HepG2 (cell line): ENCODE measurements around the gene RUVBL1. TPM values are rescaled to one million over a fixed set of nuclear protein-coding genes. Genes with fewer than 3 reads are reported as not detected.

Experiments
- BHLHE40 ChIP-seq: IDR thresholded peaks from 2 replicates; pipeline ENCODE4 v1.6.1; 2011; ENCODE audit warnings: low read length, improper control_type of control experiment
- ISX ChIP-seq: sonication (generic); formaldehyde crosslinking; conservative IDR thresholded peaks from 2 replicates; pipeline ENCODE4 v1.5.0; 2020; ENCODE audit warnings: missing genetic modification reagents
- JUNB ChIP-seq: sonication (generic); formaldehyde crosslinking; IDR thresholded peaks from 2 replicates; pipeline ENCODE4 v1.8.0; 2022; ENCODE audit warnings: missing genetic modification reagents, mild to moderate bottlenecking, borderline replicate concordance
- SOX5 ChIP-seq: IDR thresholded peaks from 2 replicates; pipeline ENCODE4 v1.6.1; 2016; ENCODE audit warnings: borderline replicate concordance
- THAP11 ChIP-seq: IDR thresholded peaks from 2 replicates; pipeline ENCODE4 v1.6.1; 2016; ENCODE audit warnings: missing biosample characterization, missing genetic modification reagents
- XBP1 ChIP-seq: sonication (generic); formaldehyde crosslinking; IDR thresholded peaks from 2 replicates; pipeline ENCODE4 v1.5.0; 2020; ENCODE audit warnings: missing genetic modification reagents
- ZFX ChIP-seq: sonication (generic); formaldehyde crosslinking; IDR thresholded peaks from 2 replicates; pipeline ENCODE4 v1.4.0; 2020; ENCODE audit warnings: mild to moderate bottlenecking, low read depth, missing genetic modification reagents, moderate library complexity
- ZNF20 ChIP-seq: sonication (generic); formaldehyde crosslinking; IDR thresholded peaks from 2 replicates; pipeline ENCODE4 v1.4.0; 2020; ENCODE audit warnings: mild to moderate bottlenecking, moderate library complexity, missing genetic modification reagents
- ZNF335 ChIP-seq: sonication (generic); formaldehyde crosslinking; IDR thresholded peaks from 2 replicates; pipeline ENCODE4 v1.4.0; 2020; ENCODE audit warnings: missing genetic modification reagents
- ZNF33A ChIP-seq: sonication (generic); formaldehyde crosslinking; IDR thresholded peaks from 2 replicates; pipeline ENCODE4 v1.5.1; 2020; ENCODE audit warnings: missing genetic modification reagents, mild to moderate bottlenecking, moderate library complexity, borderline replicate concordance
- ZNF468 ChIP-seq: sonication (generic); formaldehyde crosslinking; IDR thresholded peaks from 2 replicates; pipeline ENCODE4 v1.8.0; 2022; ENCODE audit warnings: mild to moderate bottlenecking, moderate library complexity, missing genetic modification reagents
- ZNF605 ChIP-seq: sonication (generic); formaldehyde crosslinking; IDR thresholded peaks from 2 replicates; pipeline ENCODE4 v1.8.0; 2022; ENCODE audit warnings: mild to moderate bottlenecking, missing genetic modification reagents
- ZNF720 ChIP-seq: sonication (generic); formaldehyde crosslinking; IDR thresholded peaks from 2 replicates; pipeline ENCODE4 v1.4.0; 2020; ENCODE audit warnings: missing genetic modification reagents
- polyA plus RNA-seq, 8 experiments: library from polyadenylated mRNA; depleted of rRNA in 3 of 8; stranded (reverse) in 7 of 8; unstranded in 1 of 8; fragments of >200 nt; fragmentation: Illumina TruSeq in 4 of 8; extraction: Trizol in 4 of 8; gene quantifications; 2 replicates each; pipeline versions ENCODE4 v1.2.1 to v1.2.3, GENCODE V29; 2011 to 2016; ENCODE audit warnings: low read depth in 4 of 8, missing spikeins in 1 of 8, mixed read lengths in 1 of 8; ENCODE audit not compliant: insufficient read depth in 1 of 8
- total RNA-seq, 5 experiments: library from RNA; depleted of rRNA; stranded (reverse); fragments of >200 nt; fragmentation: Illumina TruSeq; extraction: Trizol; gene quantifications; 2 replicates each; pipeline ENCODE4 v1.2.3, GENCODE V29; 2016; ENCODE audit warnings: low read depth in 1 of 5
- TF ChIP-seq, protein P1 (sequence below): sonication (generic); formaldehyde crosslinking; IDR thresholded peaks from 2 replicates; pipeline ENCODE4 v1.4.0; 2020; ENCODE audit warnings: missing genetic modification reagents, borderline replicate concordance
- TF ChIP-seq, protein P2 (sequence below), 2 experiments: fragments of 450-650 bp in 1 of 2; sonication (generic) in 1 of 2; formaldehyde crosslinking in 1 of 2; IDR thresholded peaks; 2 replicates each; pipeline versions ENCODE4 v1.6.1 to v1.8.0; 2016 to 2022; ENCODE audit warnings: antibody characterized with exemption in 1 of 2, mild to moderate bottlenecking in 1 of 2, missing genetic modification reagents in 1 of 2

RUVBL1 gene
- total and polyA plus RNA-seq, 2 of the 13 experiments (the other 11 are each of a cell fraction or from before 2014, with no cell fraction given), result 32.7 to 86.3 TPM

DNA sequence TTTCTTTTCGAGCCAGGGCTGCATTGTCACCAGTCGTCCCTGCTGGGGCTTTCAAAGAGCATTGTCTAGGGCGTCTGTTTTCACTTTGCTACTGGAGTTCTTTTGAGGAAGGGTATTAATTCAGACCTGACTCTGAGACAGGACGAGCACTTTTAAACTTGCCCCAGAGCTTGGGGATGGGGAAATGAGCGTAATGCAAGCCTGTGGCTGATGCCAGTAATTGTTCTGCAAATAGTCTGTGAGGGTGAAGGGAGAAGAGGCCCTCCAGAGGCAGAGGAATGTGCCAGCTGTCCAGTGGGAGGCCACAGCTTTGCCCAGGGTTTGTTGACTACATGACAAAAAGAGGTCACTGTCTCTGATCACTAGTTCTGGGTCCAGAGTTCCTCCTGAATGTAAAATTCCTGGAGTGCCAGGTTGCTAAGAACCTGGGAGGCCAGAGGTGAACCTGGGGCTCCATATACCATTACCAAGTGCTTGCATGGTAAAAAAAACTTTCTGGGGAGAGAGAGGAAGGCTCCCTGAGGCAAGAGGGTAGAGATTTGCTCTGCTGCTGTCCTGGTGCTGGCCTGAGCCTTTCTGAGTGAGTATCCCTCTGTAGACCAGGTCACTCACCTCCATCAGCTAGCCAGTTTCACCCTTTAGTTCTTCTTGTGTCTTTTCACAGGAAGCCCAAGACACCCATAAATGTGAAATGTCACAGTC, 44.5 kb upstream of the RUVBL1 start (continued):
- TF ChIP-seq ZNF605 (CRISPR knock-in tag) (peak; percentile 61), ZNF20 (CRISPR knock-in tag) (no peak), ZNF720 (CRISPR knock-in tag) (no peak), SOX5 (CRISPR knock-in tag) (peak; percentile 89), XBP1 (CRISPR knock-in tag) (no peak), THAP11 (peak; percentile 61), ZNF33A (CRISPR knock-in tag) (no peak), ZNF335 (CRISPR knock-in tag) (peak; percentile 40; the same call in 1 of the 2 replicates), ZFX (peak; percentile 60; the same call in 1 of the 2 replicates), ZNF468 (CRISPR knock-in tag) (no peak), BHLHE40 (peak; percentile 42; the same call in 1 of the 2 replicates), ISX (CRISPR knock-in tag) (no peak), JUNB (no peak)
- TF ChIP-seq, protein P1, sequence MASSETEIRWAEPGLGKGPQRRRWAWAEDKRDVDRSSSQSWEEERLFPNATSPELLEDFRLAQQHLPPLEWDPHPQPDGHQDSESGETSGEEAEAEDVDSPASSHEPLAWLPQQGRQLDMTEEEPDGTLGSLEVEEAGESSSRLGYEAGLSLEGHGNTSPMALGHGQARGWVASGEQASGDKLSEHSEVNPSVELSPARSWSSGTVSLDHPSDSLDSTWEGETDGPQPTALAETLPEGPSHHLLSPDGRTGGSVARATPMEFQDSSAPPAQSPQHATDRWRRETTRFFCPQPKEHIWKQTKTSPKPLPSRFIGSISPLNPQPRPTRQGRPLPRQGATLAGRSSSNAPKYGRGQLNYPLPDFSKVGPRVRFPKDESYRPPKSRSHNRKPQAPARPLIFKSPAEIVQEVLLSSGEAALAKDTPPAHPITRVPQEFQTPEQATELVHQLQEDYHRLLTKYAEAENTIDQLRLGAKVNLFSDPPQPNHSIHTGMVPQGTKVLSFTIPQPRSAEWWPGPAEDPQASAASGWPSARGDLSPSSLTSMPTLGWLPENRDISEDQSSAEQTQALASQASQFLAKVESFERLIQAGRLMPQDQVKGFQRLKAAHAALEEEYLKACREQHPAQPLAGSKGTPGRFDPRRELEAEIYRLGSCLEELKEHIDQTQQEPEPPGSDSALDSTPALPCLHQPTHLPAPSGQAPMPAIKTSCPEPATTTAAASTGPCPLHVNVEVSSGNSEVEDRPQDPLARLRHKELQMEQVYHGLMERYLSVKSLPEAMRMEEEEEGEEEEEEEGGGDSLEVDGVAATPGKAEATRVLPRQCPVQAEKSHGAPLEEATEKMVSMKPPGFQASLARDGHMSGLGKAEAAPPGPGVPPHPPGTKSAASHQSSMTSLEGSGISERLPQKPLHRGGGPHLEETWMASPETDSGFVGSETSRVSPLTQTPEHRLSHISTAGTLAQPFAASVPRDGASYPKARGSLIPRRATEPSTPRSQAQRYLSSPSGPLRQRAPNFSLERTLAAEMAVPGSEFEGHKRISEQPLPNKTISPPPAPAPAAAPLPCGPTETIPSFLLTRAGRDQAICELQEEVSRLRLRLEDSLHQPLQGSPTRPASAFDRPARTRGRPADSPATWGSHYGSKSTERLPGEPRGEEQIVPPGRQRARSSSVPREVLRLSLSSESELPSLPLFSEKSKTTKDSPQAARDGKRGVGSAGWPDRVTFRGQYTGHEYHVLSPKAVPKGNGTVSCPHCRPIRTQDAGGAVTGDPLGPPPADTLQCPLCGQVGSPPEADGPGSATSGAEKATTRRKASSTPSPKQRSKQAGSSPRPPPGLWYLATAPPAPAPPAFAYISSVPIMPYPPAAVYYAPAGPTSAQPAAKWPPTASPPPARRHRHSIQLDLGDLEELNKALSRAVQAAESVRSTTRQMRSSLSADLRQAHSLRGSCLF (CRISPR knock-in tag), result no peak
- TF ChIP-seq, protein P2, sequence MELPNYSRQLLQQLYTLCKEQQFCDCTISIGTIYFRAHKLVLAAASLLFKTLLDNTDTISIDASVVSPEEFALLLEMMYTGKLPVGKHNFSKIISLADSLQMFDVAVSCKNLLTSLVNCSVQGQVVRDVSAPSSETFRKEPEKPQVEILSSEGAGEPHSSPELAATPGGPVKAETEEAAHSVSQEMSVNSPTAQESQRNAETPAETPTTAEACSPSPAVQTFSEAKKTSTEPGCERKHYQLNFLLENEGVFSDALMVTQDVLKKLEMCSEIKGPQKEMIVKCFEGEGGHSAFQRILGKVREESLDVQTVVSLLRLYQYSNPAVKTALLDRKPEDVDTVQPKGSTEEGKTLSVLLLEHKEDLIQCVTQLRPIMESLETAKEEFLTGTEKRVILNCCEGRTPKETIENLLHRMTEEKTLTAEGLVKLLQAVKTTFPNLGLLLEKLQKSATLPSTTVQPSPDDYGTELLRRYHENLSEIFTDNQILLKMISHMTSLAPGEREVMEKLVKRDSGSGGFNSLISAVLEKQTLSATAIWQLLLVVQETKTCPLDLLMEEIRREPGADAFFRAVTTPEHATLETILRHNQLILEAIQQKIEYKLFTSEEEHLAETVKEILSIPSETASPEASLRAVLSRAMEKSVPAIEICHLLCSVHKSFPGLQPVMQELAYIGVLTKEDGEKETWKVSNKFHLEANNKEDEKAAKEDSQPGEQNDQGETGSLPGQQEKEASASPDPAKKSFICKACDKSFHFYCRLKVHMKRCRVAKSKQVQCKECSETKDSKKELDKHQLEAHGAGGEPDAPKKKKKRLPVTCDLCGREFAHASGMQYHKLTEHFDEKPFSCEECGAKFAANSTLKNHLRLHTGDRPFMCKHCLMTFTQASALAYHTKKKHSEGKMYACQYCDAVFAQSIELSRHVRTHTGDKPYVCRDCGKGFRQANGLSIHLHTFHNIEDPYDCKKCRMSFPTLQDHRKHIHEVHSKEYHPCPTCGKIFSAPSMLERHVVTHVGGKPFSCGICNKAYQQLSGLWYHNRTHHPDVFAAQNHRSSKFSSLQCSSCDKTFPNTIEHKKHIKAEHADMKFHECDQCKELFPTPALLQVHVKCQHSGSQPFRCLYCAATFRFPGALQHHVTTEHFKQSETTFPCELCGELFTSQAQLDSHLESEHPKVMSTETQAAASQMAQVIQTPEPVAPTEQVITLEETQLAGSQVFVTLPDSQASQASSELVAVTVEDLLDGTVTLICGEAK (IDR thresholded peaks at IDR 0.05), result no peak
- TF ChIP-seq, protein P2 (CRISPR knock-in tag; IDR thresholded peaks at IDR 0.05), result no peak
